ENCODE measurements around the gene TARS2.

- no peak for TF ChIP-seq CTCF (IDR thresholded peaks at IDR 0.05)
- TF ChIP-seq POLR2A (IDR thresholded peaks at IDR 0.05), result no peak
These were observed 21.8 kb downstream of the TARS2 start for GRCh38 chr1:150508982-150509381.

Measured in uterus (tissue), 2 donors.